Measurements from ENCODE around the gene JDP2.

Gene JDP2

GRCh38 chr14:75437201-75438143, 9.7 kb downstream of the JDP2 start:
- DNase-seq (ENCODE audit: low read depth), result no peak

- no peak for DNase-seq (ENCODE audit: low read depth)
These were observed 10.8 kb downstream of the JDP2 start for GRCh38 chr14:75438486-75439080.

- DNase-seq (ENCODE audit: low read depth), result no peak
These were observed 12.2 kb downstream of the JDP2 start for GRCh38 chr14:75439989-75440388.

- DNase-seq (ENCODE audit: low read depth), result peak; percentile 74
These were observed 13.1 kb downstream of the JDP2 start for GRCh38 chr14:75440733-75441477.

- no peak for DNase-seq (ENCODE audit: low read depth)
These were observed 13.9 kb downstream of the JDP2 start for GRCh38 chr14:75441728-75442127.

GRCh38 chr14:75442166-75442565, 14.3 kb downstream of the JDP2 start:
- DNase-seq (ENCODE audit: low read depth), result no peak

GRCh38 chr14:75442642-75443041, 14.8 kb downstream of the JDP2 start:
- peak; percentile 83 for DNase-seq (ENCODE audit: low read depth)

- no peak for DNase-seq (ENCODE audit: low read depth)
These were observed 15.6 kb downstream of the JDP2 start for GRCh38 chr14:75443203-75443969.

- DNase-seq (ENCODE audit: low read depth), result no peak
These were observed 17.4 kb downstream of the JDP2 start for GRCh38 chr14:75445236-75445635.

GRCh38 chr14:75445963-75446362, 18.1 kb downstream of the JDP2 start:
- no peak for DNase-seq (ENCODE audit: low read depth)

- no peak for DNase-seq (ENCODE audit: low read depth)
These were observed 18.6 kb downstream of the JDP2 start for GRCh38 chr14:75446447-75446846.

GRCh38 chr14:75448209-75448608, 20.4 kb downstream of the JDP2 start:
- no peak for DNase-seq (ENCODE audit: low read depth)

- DNase-seq (ENCODE audit: low read depth), result no peak
These were observed 21.2 kb downstream of the JDP2 start for GRCh38 chr14:75449036-75449435.

- DNase-seq (ENCODE audit: low read depth), result no peak
These were observed 21.9 kb downstream of the JDP2 start for GRCh38 chr14:75449696-75450095.

- no peak for DNase-seq (ENCODE audit: low read depth)
These were observed 22.8 kb downstream of the JDP2 start for GRCh38 chr14:75450381-75451276.

- DNase-seq (ENCODE audit: low read depth), result no peak
These were observed 24.5 kb downstream of the JDP2 start for GRCh38 chr14:75452324-75452723.

GRCh38 chr14:75452900-75453816, 25.3 kb downstream of the JDP2 start:
- peak; percentile 93 for DNase-seq (ENCODE audit: low read depth)

- no peak for DNase-seq (ENCODE audit: low read depth)
These were observed 26.1 kb downstream of the JDP2 start for GRCh38 chr14:75453817-75454434.

- no peak for DNase-seq (ENCODE audit: low read depth)
These were observed 27.2 kb downstream of the JDP2 start for GRCh38 chr14:75454963-75455546.

Data from GM04503 (cell line).